Subcutaneous adipose tissue (tissue), 4 donors: ENCODE measurements around the gene IGFBP5. TPM values are rescaled to one million over a fixed set of nuclear protein-coding genes. Genes with fewer than 3 reads are reported as not detected.

Experiments used
- CTCF ChIP-seq: fragments of 450-650 bp; IDR thresholded peaks from one replicate; pipeline ENCODE4 v1.5.1; 2016; ENCODE audit warnings: low read depth, mild to moderate bottlenecking, control low read depth, antibody characterized with exemption, moderate library complexity
- total RNA-seq, 4 donors: library from RNA; depleted of rRNA; stranded (reverse); fragments of >200 nt; gene quantifications; one replicate each; pipeline ENCODE4 v1.1.0, GENCODE V29; 2016

IGFBP5 gene
- total RNA-seq, 4 donors from 2014 or later: 74.8 to 661 (median 512) TPM

- no peak for TF ChIP-seq CTCF
Observed at GRCh38 chr2:216694082-216694825, 1.1 kb downstream of the IGFBP5 start.

- TF ChIP-seq CTCF: no peak
Observed at GRCh38 chr2:216693414-216694080, 1.8 kb downstream of the IGFBP5 start.

GRCh38 chr2:216692636-216693413 is 2.5 kb downstream of the IGFBP5 start:
- no peak for TF ChIP-seq CTCF

- TF ChIP-seq CTCF: no peak
Observed at GRCh38 chr2:216690853-216691741, 4.3 kb downstream of the IGFBP5 start.

- TF ChIP-seq CTCF: no peak
Observed at GRCh38 chr2:216690456-216690852, 4.9 kb downstream of the IGFBP5 start.

- no peak for TF ChIP-seq CTCF
Observed at GRCh38 chr2:216689397-216689796, 6.0 kb downstream of the IGFBP5 start.
